ENCODE data around the gene TBC1D8B.

GRCh38 chrX:106891762-106892460 lies 89.4 kb downstream of the TBC1D8B start:
- TF ChIP-seq CTCF (IDR thresholded peaks at IDR 0.05) (no peak), POLR2A (IDR thresholded peaks at IDR 0.05) (no peak)
